HG03196 (cell line): ENCODE measurements around the gene LEMD2.

Source experiments
- ATAC-seq: cut with Tn5 transposase; IDR thresholded peaks from one replicate; pipeline ENCODE4 v1.9.1; 2021; ENCODE audit not compliant: unreplicated experiment

Gene LEMD2

DNA sequence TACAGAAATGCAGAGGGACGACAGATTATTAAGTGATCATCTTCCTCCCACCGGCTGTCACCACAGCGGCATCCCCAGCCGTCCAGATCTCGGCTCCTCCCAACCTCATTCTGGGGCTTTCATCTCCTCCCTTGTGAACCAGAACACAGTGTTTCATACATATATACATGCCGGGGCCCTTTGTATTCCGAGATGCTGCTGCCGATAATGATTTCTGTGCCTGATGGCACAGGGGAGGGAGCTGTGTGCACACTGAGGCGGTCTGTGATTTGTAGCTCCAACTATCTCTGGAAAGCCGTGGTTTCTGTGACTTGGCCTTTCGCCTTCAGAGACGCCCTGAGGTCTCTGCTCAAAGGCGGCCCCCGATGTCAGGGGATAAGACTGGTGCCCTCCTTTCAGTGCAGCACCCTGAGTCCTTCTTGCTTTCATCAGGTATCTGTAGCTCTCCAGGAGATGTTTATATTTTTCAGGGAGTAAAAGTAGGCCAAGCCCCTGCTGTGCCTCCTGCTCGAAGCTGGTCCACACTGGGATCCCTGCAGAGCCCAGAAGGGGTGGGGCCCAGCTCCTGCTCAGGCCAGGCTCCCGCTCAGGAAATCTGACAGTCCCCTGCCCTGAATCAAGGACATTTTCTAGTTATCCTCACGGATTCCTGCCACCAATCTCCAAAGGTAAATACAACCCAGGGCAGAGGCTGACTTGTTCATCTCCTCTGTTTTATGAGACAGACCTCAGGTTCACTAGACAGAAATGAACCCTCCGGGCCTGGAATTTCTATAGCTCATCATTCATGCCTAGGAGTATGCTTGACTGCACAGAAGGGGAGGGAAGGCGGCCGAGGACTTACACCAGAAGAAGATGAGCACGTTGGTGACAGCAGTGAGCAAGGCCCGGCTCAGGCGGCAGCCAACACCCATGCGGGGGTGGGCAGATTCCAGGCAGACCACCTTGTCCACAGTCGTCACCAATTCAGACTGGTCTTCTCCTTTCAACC is 11.2 kb downstream of the LEMD2 start:
- ATAC-seq, result no peak

- no peak for ATAC-seq
Measured at GRCh38 chr6:33776764-33777163, 12.2 kb downstream of the LEMD2 start.

GRCh38 chr6:33776186-33776585 is 12.7 kb downstream of the LEMD2 start:
- ATAC-seq, result no peak

GRCh38 chr6:33774774-33775173 is 14.2 kb downstream of the LEMD2 start:
- ATAC-seq, result no peak

GRCh38 chr6:33772902-33773472 is 15.9 kb downstream of the LEMD2 start:
- no peak for ATAC-seq

DNA sequence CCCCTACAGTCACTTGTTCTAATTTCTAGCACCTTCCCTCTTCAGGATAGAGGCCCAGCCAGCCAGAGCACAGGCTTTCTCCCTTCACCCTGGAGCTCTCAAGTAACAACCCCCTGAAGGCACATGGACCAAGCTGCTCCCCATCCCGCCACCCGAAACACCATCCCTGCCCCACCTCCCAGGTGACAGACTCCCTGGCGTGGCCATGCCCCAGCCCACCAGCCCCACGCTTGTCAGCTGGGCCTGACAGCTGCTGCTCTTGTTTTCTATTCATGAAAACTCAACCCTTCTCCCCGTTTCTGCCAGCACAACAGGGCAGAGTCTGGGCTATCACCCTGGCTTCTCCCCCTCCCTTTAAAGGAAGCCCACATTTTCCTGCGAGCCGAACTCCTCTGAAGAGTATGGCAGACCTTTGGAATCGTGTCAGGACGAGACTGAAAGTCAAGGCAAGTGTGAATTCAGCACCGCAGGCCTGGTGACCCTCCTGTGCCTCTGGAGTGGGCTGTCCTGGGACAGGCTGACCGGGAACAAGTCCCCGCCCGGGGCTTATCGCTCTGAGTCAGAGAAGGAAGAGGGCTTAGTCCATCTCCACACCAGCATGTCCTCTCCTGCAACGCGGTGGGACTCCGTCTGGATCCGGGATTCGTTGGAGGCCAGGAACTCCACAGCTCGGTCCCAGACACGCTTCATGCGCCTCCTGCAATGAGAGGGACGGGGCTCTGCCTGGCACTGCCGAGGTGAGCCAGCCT is 16.7 kb downstream of the LEMD2 start:
- ATAC-seq, result no peak

- ATAC-seq, result no peak
Measured at GRCh38 chr6:33771146-33772081, 17.5 kb downstream of the LEMD2 start.

DNA sequence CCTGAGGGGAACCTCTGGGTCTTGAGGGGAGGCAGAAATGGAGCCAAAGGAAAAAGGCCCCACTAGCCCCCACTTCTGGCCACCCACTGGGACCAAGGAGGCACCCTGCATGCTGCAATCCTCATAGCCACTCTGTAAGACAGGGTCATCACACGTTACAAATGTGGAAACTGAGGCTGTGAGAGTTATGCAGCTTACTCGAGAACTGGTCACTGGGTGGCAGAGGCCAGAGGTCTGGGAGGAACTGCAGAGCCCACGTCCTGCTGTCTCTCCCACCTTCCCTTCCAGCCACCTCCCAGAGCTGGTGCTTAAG is 18.1 kb downstream of the LEMD2 start:
- ATAC-seq, result no peak

DNA sequence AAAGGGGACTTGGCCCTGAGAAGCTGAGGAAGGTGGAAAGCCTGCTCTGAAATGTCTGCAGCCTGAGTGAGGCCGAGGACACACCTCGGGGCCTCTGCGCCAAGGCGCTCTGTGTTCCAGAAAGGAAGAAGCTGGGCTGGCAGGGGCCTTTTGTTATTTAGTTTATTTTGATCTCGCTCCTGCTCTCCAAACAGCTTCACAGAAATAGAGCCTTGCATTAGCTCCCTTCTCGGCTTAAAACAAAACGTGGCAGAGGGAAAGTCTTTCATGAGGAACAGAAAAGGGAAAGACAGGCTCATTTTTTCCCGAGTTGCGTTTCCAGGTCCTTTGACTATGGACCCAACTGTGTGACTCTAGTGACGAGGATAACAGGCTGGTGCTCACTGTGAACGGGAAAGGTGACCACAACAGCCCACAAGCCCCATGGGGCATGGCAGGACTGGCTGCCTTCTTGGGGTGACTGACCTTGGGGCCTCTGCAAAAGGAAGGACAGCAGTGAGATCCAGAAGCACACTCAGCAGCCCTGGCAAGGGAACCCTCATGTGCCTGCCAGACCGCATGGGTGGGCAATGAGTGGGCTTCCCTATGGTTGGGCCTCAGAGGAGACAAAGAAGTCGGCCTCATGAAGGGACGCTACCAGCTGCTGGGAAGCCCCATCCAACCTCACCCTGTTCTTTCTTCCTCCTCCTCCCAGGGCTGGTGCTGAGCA is 18.7 kb downstream of the LEMD2 start:
- ATAC-seq, result no peak

GRCh38 chr6:33769248-33769821 is 19.6 kb downstream of the LEMD2 start:
- ATAC-seq, result no peak

GRCh38 chr6:33768644-33769120 is 20.2 kb downstream of the LEMD2 start:
- no peak for ATAC-seq

DNA sequence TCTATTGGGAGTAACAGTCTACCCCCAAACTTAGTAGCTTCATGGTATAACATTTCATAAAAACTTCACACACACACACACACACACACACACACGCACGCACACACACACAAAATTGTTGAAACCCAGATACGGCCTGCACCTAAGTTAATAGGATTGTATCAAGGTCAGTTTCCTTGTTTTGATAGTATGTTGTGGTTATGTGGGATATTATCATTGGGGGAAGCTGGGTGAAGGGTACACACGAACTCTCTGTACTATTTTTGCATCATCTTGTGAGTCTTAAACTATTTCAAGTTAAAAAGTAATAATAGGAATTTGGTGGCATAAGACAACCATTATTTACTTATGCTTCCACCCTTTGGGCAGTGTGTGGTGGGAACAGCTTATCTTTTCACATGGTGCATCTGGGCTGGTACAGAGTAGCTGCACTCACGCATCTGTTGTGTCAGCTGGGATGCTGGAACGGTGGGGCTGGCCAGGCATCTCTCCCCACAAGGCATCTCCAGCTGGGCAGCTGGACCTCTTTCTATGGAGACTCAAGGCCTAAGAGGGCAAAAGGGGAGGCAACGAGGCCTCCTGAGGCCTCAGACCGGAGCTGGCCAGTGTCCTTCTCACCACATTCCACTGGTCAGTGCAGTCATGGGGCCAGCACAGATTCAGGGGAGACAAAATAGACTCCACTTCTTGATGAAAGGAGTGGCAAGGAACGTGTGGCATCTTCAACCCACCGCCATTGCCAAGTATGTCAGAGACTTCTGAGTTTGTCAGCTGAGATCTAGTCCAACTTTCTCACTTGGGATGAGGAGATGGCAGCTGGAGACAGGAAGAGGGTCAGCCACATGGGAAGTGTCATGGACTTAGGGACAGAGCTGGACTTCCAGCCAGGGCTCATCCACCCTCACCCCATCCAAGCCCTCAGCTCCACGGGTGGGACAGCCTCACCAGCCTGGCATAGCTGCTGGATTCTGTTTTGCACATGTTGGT is 21.7 kb downstream of the LEMD2 start:
- no peak for ATAC-seq

DNA sequence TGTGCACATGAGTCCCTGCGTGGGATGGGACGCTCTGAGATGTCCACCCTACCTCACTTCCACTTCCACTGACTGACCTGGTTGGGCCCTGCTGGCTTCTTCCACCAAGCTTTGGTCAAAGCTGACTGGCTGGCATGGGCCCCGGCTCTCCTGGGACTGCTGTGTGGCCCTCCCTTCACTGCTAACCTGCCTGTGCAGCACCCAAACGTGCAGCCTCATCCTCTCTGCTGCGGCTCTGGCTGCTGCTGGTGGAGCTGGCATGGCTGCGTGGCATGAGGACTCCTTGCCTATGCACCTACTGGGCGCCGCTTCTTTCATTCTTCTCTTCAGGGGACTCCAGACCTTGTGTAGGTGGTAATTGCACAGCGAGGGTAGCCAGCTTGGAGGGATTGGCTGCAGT is 23.6 kb downstream of the LEMD2 start:
- ATAC-seq, result no peak

- ATAC-seq, result no peak
Measured at GRCh38 chr6:33764036-33764435, 24.9 kb downstream of the LEMD2 start.

- no peak for ATAC-seq
Measured at GRCh38 chr6:33763483-33763882, 25.4 kb downstream of the LEMD2 start.

GRCh38 chr6:33762713-33763112 is 26.2 kb downstream of the LEMD2 start:
- no peak for ATAC-seq

DNA sequence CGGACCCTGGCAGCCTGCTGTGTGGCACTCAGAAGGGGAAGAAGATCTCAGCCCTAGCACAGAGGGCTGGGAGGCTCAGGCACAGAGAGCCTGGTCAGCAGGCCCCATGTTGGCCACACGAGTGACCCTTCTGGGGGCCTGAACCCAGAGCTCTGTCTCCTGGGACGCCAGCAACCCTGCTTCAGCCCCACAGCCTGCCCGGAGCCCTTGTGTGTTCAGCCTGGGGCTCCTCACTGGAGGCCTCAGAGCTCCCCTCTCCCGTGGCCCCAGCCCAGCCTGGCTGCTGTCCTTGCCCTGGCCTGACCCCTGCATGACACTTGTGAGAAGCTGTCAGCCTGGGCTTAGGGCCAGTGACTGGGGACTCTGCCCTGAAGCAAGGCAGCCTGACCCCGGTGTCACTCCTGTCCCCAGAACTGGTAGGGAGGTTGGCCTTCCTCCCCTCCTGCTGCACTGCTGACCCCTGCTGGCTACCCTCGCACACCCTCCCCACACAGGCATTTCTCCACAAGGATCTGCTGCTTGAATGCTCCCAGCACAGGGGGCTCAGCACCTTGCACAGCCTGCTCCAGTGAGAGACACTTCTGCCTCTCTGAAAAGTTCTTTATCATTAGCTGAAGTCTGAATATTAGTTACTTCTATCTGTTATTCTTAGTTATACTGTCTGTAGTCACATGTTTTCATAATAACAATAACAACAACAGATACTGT is 26.9 kb downstream of the LEMD2 start:
- no peak for ATAC-seq

DNA sequence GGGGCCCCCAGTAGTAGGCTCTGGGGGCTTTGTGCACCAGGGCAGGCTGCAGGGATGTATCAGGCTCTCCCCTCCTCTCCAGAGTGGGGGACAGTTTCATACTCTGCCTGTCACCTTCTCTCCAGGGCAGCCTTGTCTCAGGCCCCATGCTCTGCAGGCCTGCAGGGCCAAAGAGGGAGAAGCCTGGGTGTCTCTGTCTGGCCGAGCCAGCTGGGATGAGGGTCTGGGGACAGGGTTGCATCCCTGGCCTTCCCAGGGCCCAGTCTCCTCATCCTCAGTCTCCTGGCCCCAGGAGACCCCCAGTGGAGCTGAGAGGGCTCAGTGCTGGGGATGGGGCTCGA is 27.4 kb downstream of the LEMD2 start:
- ATAC-seq, result no peak
